ENCODE results near the gene ASTN1.

DNA sequence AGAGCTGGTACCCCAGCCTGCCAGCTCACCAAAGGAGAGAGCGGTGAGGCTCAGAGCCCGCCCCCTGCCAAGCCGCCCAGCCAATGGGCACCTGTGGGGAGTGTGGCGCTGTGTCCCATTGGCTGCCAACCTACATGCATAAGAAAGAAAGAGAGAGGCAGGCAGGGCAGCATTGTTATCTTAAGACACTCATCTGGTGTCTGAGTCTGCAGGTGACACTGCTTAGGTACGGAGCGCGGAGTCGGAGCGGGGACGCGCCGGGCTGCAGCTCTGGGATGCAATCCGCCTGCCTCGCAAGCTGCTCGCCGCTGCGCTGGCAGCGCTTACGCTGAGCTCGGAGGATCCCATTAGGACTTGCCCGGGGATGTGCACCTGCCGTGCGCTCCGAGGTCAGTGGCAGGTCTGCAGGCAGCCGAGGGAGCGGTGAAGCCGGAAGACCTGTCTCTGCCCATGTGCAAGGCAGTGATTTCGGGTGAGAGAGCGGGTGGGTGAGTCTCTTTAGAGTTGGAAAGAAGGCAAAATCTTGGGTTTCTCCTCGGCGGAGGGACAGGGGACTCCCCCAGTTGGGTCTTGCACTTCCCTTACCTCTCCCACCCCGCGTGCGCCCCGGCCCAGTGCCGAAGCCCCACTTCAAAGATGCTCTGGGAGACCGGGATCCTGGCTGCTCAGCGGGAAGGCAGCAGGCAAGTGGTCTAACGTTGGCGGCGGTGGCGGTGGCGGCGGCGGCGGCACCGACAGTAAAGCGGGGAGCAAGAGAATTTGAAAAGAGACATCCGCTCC is 6.4 kb upstream of the ASTN1 start, which contains the start of gene BRINP2:
- TF ChIP-seq SIN3A (IDR thresholded peaks at IDR 0.05; ENCODE audit: borderline replicate concordance, insufficient read depth, low read length), result no peak
- TF ChIP-seq POLR2AphosphoS5 (IDR thresholded peaks at IDR 0.05; ENCODE audit: low read depth, low read length), result no peak
- TF ChIP-seq, protein P1, sequence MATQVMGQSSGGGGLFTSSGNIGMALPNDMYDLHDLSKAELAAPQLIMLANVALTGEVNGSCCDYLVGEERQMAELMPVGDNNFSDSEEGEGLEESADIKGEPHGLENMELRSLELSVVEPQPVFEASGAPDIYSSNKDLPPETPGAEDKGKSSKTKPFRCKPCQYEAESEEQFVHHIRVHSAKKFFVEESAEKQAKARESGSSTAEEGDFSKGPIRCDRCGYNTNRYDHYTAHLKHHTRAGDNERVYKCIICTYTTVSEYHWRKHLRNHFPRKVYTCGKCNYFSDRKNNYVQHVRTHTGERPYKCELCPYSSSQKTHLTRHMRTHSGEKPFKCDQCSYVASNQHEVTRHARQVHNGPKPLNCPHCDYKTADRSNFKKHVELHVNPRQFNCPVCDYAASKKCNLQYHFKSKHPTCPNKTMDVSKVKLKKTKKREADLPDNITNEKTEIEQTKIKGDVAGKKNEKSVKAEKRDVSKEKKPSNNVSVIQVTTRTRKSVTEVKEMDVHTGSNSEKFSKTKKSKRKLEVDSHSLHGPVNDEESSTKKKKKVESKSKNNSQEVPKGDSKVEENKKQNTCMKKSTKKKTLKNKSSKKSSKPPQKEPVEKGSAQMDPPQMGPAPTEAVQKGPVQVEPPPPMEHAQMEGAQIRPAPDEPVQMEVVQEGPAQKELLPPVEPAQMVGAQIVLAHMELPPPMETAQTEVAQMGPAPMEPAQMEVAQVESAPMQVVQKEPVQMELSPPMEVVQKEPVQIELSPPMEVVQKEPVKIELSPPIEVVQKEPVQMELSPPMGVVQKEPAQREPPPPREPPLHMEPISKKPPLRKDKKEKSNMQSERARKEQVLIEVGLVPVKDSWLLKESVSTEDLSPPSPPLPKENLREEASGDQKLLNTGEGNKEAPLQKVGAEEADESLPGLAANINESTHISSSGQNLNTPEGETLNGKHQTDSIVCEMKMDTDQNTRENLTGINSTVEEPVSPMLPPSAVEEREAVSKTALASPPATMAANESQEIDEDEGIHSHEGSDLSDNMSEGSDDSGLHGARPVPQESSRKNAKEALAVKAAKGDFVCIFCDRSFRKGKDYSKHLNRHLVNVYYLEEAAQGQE (IDR thresholded peaks at IDR 0.05; ENCODE audit: insufficient read depth in 1 of 2, low read depth in 2 of 2, low read length in 2 of 2), result no peak
- TF ChIP-seq TAF1 (IDR thresholded peaks at IDR 0.05; ENCODE audit: borderline replicate concordance, insufficient read depth, low read length), result no peak
